Lower leg skin (tissue), 3 donors: Measurements from ENCODE around the gene CDKAL1.

Experiments
- CTCF ChIP-seq, 3 donors: fragments of 450-650 bp; IDR thresholded peaks; one replicate each; pipeline ENCODE4 v1.5.1; 2016; ENCODE audit warnings: antibody characterized with exemption in 3 of 3, mild to moderate bottlenecking in 3 of 3, moderate library complexity in 2 of 3
- POLR2A ChIP-seq, 2 donors: fragments of 450-650 bp; IDR thresholded peaks; one replicate each; pipeline ENCODE4 v1.6.1; 2016 to 2017; ENCODE audit warnings: antibody characterized with exemption in 2 of 2, mild to moderate bottlenecking in 1 of 2, moderate library complexity in 1 of 2

- TF ChIP-seq CTCF (IDR thresholded peaks at IDR 0.05) (no peak), POLR2A (IDR thresholded peaks at IDR 0.05) (no peak)
Observed at GRCh38 chr6:20655317-20655716, 121.1 kb downstream of the CDKAL1 start.
